ENCODE data around the gene SLC23A3.
A peak's percentile ranks its signal among the peaks of the same experiment; 100 is the strongest.

SLC23A3 gene, protein sequence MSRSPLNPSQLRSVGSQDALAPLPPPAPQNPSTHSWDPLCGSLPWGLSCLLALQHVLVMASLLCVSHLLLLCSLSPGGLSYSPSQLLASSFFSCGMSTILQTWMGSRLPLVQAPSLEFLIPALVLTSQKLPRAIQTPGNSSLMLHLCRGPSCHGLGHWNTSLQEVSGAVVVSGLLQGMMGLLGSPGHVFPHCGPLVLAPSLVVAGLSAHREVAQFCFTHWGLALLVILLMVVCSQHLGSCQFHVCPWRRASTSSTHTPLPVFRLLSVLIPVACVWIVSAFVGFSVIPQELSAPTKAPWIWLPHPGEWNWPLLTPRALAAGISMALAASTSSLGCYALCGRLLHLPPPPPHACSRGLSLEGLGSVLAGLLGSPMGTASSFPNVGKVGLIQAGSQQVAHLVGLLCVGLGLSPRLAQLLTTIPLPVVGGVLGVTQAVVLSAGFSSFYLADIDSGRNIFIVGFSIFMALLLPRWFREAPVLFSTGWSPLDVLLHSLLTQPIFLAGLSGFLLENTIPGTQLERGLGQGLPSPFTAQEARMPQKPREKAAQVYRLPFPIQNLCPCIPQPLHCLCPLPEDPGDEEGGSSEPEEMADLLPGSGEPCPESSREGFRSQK

GRCh38 chr2:219169930-219170654 lies at the start of gene SLC23A3:
Gene SLC23A3 (minus strand): TSS chr2:219170029. CDS start chr2:219169984, 45 bp downstream.
- no peak for DNase-seq (ENCODE audit: low spot score)

- DNase-seq (ENCODE audit: low spot score), result peak; percentile 98
Measured at GRCh38 chr2:219218732-219219701, 49.2 kb upstream of the SLC23A3 start, which contains the start of gene ABCB6. Gene ABCB6 (minus strand): TSS chr2:219218958. CDS start chr2:219218673, 285 bp downstream.

DNA sequence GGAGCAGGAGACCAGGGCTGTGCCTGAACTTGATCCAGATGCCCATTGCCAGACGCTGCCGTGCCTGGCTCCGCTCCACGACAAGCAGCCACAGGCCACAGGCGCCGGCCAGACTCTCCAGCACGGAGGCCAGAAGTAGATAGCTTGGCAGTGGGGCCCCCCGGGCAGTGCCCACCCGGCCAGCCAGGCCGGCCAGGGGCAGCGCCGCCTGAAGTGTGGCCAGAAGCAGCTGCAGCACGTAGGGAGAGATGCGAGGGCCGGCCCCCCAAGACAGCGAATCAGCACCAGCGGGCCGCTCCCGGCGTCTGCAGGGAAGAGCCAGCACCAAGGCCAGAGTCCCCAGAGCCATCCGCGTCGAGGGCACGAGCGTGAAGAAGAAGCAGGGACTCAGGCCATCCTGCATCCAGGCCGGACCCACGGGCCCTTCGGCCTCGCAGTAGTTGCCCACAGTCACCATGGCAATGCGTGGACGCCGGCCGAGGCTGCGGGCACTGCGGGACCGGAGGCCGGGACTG lies 48.4 kb upstream of the SLC23A3 start:
- peak; percentile 72 for DNase-seq (ENCODE audit: low spot score)

DNA sequence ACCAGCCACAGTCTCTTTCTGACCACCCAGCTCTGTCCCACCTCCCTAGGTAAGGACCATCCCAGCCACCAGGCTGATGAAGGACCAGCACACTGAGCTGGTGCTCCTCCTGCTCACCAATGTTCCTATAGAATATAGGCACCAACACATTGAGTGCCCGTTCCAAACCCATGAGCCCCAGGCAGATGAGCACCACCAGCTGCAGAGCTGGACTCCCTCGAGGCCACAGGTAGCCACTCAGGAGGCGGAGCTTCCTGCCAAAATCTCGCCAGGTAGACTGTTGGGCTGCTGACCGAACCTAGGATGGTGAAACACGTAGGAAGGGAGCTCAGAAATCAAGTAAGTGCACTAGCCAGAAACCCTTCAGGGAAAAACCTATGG lies 46.7 kb upstream of the SLC23A3 start:
- DNase-seq (ENCODE audit: low spot score), result no peak

DNA sequence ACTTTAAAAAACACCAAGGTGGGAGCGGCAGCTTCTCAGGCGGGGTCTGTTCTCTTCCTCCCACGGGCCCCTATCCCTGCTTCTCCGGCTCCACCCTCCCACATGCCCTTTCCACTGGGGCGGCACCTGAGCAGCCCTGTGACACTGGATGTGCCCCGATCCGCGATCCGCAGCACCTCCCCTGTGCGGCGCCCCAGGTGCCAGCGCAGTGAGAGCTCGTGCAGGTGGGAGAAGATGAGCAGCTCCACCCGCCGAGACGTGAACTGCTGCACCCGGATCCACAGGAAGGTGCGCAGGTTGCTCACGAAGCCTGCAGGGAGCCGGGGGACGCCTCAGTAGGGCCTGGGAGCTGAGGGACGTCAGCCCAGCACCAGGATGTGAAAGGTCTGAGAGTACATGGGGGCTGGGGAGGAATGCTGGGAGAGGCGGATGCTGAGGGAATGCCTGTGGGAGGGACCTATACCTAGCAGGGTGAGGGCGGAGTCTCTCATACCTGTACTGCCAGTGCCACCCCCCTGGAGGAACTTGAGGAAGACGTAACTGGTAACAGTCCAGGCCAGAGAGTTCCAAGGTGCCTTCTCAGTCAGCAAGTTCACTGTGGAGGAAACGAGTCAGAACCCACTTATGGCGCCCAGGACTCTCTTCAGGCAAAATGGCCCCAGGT lies 46.2 kb upstream of the SLC23A3 start:
- DNase-seq (ENCODE audit: low spot score), result no peak

GRCh38 chr2:219214786-219215185 lies 45.0 kb upstream of the SLC23A3 start:
- DNase-seq (ENCODE audit: low spot score), result no peak

DNA sequence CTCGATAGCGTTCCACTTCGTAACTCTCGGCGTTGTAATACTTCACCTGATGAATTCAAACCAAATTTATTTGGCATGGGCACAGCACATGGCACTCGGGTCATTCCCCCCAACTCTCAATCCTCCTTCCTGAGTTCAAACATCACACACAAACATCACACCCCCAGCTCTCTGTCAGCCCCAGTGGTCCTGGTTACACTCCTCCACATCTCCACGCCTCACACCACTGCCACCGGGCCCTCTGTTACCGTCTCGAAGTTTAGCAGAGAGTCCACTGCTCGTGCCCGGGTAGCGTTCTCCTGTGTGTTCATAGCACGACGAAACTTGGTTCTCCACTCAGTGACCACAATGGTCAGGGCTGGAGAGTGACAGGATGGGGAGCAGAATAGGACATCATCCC lies 44.3 kb upstream of the SLC23A3 start:
- no peak for DNase-seq (ENCODE audit: low spot score)

DNA sequence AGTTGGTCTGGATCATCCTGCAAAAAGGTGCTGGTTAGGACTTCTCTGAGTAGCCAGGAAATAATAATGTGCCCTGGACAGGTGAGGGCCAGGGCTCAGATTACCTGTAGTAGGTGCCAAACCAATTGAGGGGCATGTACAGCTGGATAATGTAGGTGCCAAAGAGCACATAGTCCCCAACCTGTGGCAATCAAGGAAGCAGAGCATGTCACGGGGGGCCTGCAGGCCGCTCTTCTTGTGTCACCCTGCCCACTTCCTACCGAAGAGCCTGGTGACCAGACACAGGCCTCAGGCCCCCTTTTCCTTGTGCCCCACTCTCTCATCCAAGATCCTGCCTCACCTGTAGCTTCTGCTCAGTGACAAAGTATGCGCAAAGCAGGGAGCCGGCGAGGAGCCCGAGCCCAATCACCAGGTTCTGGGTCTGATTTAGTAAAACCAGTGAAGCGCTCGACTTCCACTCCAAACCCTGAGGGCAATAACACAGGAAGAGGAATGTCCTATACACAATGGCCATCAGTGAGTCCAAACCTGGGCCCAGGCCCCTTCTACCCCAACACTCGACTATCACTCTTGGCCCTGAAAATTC lies 43.8 kb upstream of the SLC23A3 start:
- DNase-seq (ENCODE audit: low spot score), result no peak

- no peak for DNase-seq (ENCODE audit: low spot score)
Measured at GRCh38 chr2:219213026-219213415, 43.2 kb upstream of the SLC23A3 start.

- no peak for DNase-seq (ENCODE audit: low spot score)
Measured at GRCh38 chr2:219210886-219211362, 41.1 kb upstream of the SLC23A3 start.

DNA sequence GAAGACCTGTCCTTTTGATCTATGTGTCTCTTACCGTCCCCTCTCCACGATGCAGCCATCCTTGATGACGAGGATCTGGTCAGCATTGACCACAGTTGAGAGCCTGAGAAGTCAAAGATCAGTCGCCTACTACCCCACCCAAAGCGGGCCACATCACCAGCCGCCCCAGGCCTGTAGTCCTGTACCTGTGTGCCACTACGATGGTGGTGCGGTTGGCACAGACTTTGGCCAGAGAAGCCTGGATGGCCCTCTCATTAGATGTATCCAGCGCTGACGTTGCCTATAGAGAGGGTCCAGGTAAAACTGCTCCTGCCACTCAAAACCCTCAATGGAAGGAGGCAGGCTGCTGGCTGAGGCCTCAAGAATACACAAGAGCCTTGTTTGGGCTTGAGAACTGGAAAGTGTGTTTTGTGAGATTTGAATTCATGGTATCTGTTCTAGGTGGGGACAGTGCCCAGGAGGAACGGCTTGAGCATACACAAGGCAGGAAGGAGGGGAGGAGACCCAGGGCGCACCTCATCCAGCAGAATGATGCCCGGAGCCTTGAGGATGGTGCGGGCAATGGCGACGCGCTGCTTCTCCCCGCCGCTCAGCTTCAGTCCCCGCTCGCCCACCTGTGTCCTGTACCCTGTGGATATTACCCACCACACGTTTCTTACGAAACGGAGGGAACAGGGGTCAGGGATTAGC lies 40.5 kb upstream of the SLC23A3 start:
- DNase-seq (ENCODE audit: low spot score), result no peak

DNA sequence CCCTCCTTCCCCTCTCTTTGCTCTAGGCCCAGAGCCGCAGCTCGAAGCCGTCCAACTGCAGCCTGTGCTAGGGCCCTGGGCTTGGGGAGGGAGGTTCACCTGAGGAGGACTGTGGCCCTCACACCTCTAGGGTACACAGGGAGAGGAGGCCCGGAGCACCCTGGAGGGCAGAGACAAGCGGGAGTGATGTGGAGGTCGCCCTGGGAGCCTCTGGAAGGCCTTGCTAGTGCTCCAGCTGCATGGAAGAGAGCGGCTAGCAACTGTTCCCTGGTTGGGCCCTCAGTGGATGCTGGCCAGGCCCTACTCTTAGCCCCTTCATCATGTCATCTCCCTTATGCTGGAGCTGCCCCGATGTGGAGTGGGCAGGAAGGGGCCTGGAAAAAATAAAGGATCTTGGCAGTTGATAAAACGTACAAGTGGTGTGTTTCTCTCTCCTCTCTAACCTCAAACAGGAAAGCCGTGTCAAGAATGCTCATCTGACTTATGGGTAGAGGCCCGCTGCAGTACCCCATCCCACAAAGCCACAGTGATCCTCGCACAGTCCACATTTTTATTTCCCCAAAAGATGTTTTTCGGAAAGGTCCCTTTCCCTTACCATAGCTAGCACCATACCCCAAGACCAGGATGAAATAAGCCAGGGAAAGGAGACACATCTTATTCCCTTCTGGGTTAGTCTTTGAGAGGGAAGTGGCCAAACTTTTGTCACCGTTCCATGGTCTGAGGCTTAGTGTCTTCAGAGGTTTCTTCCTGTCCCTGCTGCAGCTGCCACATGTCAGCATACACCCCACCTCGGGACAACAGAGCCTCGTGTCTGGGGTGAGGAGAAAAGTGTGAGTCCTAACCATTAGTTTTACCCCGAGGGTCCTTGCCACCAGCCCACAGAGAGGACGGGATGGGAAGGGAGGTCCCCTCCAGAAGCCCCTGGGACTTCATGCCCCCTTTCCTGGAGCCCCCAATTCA lies 39.7 kb upstream of the SLC23A3 start:
- no peak for DNase-seq (ENCODE audit: low spot score)

DNA sequence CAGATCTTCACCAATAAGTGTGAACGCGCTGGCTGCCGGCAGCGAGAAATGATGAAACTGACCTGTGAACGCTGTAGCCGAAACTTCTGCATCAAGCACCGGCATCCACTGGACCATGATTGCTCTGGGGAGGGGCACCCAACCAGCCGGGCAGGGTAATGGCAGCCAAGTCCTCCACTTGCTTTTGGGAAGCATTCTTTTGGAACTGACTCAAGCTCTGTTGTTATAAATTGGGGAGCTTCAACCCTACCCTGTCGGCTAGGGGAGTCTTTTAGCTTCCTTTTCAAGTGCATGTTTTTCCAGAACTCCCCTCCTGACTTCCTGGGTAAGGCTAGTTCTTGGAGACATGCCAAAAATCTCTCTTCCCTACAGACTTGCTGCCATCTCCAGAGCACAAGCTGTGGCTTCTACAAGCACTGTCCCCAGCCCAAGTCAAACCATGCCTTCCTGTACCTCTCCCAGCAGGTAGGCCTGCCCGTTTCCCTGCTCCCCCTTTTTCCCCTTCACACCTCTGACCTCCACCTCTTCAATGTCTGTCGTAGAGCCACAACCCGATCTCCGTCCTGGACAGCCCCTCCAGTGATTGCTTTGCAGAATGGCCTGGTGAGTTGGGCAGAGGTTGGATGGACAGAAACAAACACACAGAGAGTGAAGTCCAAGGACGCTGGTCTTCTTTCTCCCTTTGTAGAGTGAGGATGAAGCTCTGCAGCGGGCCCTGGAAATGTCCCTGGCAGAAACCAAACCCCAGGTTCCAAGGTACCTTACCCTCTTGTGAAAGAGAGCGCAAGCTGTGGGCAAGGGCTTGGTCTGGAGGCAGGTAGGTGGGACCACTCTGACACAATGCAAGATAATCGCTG lies 38.3 kb upstream of the SLC23A3 start:
- DNase-seq (ENCODE audit: low spot score), result no peak

- no peak for DNase-seq (ENCODE audit: low spot score)
Measured at GRCh38 chr2:219207134-219207883, 37.5 kb upstream of the SLC23A3 start.

GRCh38 chr2:219206328-219207133 lies 36.7 kb upstream of the SLC23A3 start, which contains the start of gene ZFAND2B:
Gene ZFAND2B (plus strand): TSS chr2:219206782. CDS start chr2:219206988, 206 bp downstream.
- DNase-seq (ENCODE audit: low spot score), result peak; percentile 97

- DNase-seq (ENCODE audit: low spot score), result no peak
Measured at GRCh38 chr2:219205981-219206327, 36.1 kb upstream of the SLC23A3 start.
